NCI-H1092 (cell line): ENCODE data around the gene OR6C68.
"Not testable (repeated sequence)": the region's sequence is repeated elsewhere in the genome, so short reads cannot be mapped to it uniquely, and the experiment has no call there.

Experiments
- DNase-seq: peaks from one replicate; lab custom pipeline; 2025; lab: John Stamatoyannopoulos, UW

The OR6C68 gene

DNA sequence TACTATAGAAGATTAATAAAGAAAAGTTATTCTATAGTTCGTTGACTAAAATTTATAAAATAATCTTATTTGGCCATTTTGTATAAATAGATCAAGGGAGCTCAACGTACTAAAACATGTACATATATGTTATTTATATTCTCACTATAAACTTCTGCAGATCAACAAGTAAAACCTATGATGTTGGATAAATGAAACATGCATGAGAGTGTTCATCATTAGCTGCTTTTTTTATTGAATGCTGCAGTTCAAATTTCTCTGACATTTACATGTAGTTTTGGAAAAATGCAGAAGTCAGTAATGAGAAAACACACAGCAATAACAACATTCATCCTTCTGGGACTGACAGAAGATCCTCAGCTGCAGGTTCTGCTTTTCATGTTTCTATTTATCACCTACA lies at the start of gene OR6C68:
OR6C68 (plus strand) TSS at position 301 of the 400 bp plus-strand sequence; CDS start at position 301, 0 bp downstream.
- no peak for DNase-seq

DNA sequence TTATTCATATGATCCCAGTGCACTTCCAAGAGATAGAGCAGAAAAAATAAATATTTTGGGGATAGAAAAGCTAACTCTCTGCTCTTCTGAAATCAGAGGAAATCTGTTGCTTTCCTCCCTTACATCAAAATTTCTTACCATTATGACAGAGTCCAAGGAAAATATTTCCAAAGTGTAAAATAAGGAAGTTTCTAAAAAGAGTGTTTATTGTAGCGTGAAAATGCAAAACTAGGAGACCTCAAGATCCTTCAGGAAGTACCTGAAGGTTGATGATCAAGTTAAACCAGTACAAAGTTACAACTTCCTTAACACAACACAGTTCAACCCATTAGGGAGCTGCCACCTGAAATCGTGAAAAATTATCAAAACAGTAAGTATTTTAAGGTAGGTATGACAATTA lies 48.4 kb upstream of the OR6C68 start, which contains the start of gene OR6C2:
OR6C2 (plus strand) TSS at position 301 of the 400 bp plus-strand sequence. CDS start 8,138 bp downstream, outside the sequence.
- DNase-seq: no peak

DNA sequence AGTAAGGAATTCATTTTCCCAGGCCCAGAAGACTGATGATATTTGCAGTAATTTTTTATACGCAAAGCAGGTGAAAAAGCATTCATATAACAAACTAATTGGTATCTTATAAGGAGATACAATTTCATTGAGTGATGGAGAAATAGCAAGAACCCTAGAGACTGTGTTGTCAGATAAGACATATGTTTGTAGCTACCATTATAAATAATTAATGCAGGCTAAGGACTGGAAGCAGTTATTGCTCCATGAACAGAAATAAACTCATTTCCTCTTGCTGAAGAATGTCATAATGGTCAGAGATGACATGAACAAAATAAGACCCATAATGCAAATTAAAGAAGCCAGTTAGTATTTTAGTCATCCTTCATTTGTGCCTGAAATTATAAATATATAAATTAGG lies 46.8 kb upstream of the OR6C68 start:
- no peak for DNase-seq

DNA sequence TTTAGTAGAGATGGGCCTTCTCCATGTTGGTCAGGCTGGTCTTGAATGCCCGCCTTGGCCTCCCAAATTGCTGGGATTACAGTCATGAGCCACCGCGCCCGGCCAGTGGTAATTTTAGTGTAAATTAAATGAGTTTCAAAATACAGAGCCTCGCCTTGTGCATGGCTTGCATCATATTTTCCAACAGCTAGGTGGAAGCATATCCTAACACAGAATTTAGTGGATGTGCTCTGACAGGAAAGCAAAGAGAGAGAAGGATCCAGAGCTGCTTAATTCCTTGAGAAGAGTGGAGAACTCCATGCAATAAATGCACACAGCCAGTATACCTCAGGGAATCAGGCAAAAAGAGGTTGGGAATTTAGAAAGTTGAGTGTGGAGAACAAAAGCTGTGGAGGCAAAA lies 45.9 kb upstream of the OR6C68 start:
- DNase-seq: no peak

DNA sequence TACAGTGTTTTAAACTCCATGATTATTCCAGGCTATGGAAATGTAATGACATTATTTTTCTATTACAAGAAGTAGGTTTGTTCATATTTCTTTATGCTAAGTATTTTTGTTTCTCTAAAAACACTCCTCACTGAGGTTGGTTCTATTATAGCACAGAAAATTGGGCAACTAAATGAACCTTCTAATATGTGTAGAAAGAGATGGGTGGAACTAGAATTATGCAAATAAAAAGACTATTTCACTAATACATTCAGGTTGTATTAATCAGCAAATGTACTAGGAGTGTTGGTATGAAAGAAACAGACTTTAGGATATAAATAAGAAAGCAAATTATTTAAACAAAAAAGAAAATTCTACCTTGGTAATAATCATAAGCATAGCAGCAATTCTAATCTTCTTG lies 43.4 kb upstream of the OR6C68 start:
- no peak for DNase-seq

DNA sequence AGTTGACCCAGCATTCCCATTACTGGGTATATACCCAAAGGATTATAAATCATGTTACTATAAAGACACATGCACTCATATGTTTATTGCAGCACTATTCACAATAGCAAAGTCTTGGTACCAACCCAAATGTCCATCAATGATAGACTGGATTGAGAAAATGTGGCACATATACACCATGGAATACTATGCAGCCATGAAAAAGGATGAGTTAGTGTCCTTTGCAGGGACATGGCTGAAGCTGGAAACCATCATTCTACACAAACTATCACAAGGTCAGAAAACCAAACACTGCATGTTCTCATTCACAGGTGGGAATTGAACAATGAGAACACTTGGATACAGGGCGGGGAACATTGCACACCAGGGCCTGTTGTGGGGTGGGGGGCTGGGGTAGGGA lies 27.3 kb upstream of the OR6C68 start:
- not testable (repeated sequence) for DNase-seq

DNA sequence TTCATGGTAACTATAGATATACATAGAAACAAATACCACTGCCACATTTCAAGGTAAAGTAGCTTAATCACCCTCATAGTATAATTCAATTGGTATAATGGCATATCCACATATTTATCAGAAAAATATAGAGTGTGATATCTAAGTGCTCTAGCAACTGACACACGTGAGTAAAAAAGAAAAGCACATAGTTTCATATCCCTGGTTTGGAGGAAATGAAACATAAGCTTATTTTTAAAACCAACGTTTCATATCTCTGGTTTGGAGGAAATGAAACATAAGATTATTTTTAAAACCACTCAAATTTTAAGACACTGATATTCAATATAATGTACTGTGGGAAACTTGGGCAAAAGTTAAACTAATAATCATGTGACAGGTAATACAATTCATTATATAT lies 24.3 kb upstream of the OR6C68 start:
- DNase-seq: no peak

DNA sequence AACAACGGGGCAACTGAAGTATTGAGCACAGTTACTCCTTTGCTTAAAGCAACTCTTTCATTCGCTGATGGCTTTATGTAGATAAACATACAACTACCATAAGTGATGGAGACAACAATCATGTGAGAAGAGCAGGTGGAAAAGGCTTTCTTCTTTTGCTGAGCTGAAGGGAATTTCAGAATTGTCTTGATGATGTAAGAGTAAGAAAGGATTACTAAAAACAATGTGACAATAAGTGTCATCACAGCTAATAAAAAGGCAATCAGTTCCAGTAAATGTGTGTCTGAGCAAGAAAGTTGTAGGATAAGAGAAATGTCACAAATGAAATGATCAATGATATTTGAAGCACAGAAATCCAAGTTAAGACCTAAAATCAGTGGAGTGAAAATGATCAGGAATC lies 22.9 kb upstream of the OR6C68 start:
- DNase-seq: no peak

DNA sequence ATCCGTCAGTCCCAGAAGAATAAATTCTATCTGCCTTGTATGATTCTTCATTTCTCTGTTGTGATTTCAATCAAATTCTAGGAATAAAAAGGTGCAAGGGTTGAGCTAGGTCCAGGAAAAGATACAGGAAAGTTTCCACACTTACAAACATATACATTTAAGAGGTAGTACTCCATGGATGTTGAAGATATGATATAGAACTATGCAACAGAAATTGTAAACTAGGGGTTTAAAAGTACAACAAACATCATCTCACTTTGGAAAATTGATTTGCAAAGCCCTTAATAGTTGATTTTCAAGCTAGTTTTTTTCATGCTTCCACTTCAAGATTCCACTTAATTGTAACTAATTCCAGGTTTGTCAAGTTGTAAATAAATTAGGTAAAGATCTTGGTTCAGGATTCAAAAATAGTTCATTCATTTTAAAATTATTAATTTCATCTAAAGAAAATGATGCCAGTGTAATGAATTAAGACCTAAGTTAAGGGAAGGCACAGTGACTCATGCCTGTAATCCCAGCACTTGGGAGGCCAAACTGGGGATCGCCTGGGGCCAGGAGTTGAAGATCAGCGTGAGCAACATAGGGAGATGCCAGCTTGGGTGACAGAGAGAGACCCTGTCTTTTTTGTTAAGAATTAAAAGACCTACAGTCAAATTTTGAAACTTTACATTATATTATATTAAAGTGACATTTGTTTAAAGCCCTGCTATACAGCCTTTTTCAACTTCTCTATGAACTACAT lies 21.9 kb upstream of the OR6C68 start, which contains the start of gene OR6C70:
OR6C70 (minus strand) TSS at position 51 of the 742 bp plus-strand sequence; CDS start at position 51, 0 bp downstream.
- no peak for DNase-seq

DNA sequence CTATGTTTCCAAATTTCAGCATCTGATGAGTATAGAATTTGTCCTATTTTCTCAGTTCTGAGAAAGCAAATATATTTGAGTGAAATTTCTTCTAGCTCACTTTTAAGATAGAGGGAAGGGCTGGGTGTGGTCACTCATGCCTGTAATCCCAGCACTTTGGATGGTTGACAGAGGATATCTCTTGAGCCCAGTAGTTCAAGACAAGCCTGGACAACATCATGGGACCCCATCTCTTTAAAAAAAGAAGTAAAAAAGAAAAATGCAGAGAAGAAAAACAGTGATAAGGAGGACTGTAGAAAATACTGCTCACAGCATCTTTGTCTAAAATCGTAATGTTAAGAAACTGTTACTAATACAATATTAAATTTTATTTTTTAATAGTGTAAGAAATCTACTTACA lies 19.9 kb upstream of the OR6C68 start:
- DNase-seq: no peak

DNA sequence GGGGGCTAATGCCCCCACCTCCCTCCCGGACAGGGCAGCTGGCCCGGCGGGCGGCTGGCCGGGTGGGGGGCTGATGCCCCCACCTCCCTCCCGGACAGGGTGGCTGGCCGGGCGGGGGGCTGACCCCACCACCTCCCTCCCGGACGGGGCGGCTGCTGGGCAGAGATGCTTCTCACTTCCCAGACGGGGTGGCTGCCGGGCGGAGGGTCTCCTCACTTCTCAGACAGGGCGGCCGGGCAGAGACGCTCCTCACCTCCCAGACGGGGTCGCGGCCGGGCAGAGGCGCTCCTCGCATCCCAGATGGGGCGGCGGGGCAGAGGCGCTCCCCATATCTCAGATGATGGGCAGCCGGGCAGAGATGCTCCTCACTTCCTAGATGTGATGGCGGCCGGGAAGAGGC lies 13.0 kb upstream of the OR6C68 start:
- not testable (repeated sequence) for DNase-seq

DNA sequence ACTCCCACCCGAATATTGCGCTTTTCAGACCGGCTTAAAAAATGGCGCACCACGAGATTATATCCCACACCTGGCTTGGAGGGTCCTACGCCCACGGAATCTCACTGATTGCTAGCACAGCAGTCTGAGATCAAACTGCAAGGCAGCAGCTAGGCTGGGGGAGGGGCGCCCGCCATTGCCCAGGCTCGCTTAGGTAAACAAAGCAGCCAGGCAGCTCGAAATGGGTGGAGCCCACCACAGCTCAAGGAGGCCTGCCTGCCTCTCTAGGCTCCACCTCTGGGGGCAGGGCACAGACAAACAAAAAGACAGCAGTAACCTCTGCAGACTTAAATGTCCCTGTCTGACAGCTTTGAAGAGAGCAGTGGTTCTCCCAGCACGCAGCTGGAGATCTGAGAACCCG lies 7.9 kb upstream of the OR6C68 start:
- DNase-seq: not testable (repeated sequence)

DNA sequence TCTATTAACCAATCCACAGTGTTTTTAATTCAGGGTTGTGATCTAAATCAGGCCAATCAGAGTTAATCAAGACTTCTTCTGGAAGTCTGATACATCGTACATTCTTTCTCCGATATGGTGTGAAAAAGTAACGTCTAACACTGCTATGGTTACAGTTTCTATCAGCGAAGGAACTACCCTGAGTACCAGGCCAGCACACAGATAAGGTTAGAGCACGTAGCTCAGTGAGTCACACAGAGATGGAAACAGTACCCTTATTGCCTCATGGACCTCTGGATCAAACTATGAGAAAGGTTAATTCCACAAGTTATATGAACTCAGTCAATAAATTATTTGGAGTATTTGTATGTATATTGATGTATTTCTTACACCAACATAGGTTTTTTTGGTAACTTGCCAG lies 3.3 kb downstream of the OR6C68 start:
- no peak for DNase-seq

DNA sequence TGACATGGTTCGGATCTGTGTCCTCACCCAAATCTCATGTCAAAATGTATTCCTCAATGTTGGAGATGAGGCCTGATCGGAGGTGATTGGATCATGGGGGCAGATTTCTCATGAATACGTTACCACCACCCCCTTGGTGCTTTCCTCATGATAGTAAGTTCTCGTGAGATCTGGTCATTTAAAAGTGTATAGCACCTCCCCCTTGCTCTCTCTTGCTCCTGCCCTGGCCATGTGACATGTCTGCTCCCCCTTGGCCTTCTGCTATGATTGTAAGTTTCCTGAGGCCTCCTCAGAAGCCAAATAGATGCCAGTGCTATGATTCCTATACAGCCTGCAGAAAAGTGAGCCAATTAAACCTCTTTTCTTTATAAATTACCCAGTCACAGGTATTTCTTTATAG lies 7.1 kb downstream of the OR6C68 start:
- no peak for DNase-seq

DNA sequence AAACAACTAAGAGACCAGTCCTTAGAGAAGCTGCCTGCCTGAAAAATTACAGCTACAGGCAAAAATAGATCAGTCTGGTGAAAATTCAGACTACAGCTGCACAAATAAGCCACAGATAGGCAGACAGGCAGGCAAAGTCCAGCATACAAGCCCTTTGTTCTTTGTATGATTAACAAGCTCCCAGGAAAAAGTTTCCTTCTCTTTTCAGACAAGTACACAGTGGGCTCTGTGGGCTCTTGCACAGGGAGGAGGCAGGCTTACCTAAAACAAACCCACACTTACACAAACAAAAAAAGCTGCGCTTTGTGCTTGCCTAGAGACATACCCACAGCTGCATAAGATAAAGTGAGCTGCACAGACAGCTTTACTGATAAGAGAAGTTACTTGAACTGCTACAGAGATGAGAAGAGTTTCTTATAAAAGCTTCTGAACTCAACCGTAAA lies 7.7 kb downstream of the OR6C68 start:
- no peak for DNase-seq

DNA sequence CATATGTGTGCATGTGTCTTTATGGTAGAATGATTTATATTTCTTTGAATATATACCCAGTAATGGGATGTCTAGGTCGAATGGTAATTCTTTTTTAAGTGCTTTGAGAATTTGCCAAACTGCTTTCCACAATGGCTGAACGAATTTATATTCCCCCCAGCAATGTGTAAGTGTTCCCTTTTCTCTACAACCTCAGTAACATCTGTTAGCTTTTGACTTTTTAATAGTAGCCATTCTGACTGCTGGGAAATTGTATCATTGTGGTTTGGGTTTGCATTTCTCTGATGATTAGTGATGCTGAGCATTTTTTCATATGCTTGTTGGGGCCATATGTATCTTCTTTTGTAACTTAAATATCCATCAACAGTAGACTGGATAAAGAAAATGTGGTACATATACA lies 9.4 kb downstream of the OR6C68 start:
- DNase-seq: no peak

DNA sequence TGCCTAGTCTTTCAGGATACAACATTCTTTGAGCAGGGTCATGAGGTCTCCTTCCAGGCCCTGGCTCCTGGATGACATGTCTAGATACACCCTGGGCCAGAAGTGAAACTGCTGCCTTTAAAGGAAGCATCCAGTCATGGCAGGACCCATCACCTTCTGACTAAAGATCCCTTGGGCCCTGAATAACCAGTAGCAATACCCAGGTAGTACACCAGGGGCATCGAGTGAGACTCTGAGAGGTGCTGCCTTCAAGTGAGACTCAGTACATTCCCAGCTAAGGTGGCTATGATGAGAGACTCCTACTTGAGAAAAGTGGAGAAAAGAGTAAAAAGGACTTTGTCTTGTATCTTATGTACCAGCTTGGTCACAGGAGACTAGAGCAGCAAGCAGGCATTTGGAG lies 23.5 kb downstream of the OR6C68 start:
- no peak for DNase-seq

DNA sequence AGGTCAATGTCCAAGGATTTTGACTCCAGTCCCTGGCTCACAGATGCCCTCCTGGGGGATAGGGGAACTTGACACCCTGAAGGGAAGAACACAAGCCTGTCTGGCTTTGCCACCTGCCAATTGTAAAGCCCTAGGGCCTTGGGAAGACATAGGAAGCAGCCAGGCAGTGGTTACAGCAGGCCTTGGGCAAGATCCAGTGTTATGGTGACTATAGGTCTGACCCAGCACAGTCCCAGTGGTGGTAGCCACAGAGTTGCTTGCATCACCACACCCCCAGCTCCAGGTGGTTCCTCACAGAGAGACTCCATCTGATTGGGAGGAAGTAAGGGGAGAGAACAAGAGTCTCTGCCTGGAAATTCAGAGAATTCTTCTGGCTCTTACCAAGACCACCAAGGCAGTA lies 24.2 kb downstream of the OR6C68 start:
- no peak for DNase-seq
